ENCODE results near the gene TMEM218.
"Not testable (repeated sequence)": the region's sequence is repeated elsewhere in the genome, so short reads cannot be mapped to it uniquely, and the experiment has no call there.

The TMEM218 gene

DNA sequence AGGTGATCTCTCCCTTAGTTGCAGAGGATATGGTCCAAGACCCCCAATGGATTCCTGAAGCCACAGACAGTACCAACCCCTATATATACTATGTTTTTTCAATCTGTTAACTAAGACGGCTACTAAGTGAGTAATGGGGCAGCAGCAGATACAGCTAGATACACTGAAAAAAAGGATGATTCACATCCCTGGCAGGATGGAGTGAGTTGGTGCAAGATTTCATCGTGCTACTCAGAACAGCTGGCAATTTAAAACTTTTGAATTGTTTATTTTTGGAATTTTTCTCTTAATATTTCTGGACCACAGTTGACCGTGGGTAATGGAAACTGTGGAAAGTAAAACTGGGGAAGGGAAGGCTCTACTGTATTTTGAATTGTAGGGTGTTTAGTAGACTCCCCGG lies 17.0 kb upstream of the TMEM218 start:
- DNase-seq, result no peak

DNA sequence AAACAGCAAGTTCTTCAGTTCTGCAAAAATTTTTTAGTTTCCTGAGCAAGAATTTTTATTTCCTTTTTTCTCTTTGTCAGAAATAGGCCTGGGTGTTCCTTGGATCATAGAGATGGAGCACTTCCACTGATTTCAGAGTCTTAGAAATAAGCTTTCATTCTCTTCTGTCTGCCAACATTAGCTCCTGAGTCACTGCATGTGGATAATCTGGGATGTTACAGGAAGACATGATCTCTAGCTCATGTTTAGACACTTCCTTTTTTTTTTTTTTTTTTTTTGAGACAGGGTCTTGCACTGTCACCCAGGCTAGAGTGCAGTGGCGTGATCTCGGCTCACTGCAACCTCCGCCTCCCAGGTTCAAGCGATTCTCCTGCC lies 13.2 kb upstream of the TMEM218 start:
- no peak for DNase-seq

DNA sequence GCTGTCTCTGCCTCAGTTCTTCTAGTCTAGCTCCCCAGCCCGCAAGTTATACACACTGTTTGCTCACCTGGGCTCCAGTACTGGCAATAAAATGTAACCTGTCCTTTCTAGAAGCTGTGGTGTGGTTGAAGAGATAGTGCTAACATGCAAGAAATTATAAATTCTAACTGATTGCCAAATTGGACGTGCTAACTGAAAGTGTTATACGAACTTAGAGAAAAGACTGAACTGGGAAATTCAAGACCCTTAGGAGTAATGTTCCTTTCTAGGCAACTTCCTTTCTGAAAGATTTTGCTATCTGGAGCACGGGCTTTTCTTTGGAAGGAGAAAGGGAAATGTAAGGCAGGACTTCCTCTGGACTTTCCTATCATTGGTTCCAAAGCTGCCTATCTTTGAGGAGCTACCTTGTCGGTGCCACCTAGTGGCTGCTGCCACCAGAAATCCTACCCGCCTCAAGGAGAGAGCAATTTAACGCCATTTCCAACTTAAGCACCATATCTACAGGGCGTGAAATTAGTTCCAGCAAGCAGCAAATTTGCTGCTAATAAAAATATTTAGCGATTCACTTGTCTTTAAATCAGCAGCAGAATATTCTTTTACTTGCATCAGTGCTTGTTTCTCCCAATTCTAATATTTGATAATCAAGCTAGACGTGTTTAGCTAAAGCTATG lies 12.7 kb upstream of the TMEM218 start:
- peak; percentile 39 to 67 for DNase-seq

DNA sequence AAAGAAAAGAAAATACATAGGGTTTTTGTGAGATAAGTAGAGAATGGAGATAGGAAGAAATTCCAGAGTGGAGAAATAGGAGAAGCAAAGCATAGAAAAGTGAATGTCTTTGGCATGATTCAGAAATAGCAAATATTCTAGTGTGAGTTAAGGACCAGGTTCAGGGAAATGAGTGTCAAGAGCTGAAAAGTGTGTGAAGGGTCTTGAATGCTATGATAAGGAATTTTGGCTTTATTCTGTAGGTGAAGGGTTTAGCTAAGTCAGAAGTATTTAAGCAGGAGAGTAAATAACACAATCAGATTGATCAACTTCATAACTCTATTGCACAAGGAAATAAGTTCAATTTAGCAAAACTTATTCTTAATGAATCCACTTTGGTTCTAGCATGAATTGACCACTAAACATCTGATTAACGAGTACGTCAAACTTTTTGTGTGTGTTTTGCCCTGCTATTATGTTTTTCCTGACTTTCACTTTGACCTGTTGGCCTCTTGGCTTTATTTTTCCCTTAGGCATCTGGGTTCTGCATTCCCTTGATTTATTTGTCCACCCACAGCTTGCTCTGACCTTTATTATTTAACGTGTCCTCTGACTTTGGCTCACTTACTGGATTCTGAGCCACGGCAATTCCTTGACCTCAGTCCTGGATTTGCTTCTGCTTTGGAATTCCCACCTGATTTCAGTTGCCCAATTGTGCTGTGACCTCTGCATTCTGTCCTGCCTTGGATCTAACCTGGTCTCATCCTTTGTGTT lies 11.9 kb upstream of the TMEM218 start:
- no peak for DNase-seq

DNA sequence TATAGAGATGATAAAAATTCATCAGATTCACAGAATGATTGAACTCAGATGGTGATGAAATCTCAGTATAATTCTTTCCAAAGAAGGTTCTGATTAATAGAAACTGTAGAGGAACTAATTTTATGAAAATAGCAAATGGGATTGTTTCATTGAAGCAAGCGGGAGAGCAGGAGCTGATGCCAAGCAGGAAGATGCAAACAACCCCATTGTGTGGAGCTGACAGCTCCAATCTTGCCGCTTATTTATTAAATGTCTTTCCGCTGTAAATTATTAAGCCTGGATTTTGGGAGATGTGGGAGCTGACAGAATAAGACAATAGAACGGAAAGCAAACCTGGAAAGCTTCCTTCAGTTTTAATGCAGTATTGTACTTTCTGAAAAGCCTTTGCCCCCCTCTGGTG lies 6.0 kb upstream of the TMEM218 start:
- DNase-seq, result no peak

DNA sequence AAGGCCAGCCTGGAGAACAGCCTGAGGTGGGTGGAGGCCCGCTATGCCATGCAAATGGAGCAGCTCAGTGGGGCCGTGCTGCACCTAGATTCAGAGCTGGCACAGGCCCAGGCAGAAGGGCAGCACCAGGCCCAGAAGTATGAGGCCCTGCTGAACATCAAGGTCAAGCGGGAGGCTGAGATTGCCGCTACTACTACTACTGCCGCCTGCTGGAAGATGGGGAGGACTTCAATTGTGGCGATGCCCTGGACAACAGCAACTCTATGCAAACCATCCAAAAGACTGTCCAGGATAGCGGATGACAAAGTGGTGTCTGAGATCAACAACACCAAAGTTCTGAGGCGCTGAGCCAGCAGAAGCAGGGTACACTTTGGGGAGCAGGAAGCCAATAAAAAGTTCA lies 3.1 kb upstream of the TMEM218 start:
- no peak for DNase-seq

DNA sequence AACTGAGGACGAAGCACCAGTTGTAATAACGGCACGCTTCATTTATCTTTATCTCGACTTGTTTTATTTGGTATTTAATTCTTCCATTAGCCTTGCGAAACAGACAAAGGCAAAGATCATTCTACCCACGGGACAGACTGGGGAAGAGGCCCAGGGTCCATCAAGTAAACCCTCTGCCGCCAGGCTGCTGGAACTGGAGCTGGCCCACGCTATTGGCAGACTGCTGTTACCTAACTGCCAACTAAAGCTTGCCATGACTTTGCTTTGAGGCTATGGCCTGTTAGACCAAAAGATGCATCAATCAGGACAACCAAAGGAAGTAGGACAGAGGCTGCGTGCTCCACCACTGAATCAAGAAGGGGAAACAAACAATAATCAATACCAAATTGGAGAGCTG lies 780 bp upstream of the TMEM218 start:
- no peak for DNase-seq

DNA sequence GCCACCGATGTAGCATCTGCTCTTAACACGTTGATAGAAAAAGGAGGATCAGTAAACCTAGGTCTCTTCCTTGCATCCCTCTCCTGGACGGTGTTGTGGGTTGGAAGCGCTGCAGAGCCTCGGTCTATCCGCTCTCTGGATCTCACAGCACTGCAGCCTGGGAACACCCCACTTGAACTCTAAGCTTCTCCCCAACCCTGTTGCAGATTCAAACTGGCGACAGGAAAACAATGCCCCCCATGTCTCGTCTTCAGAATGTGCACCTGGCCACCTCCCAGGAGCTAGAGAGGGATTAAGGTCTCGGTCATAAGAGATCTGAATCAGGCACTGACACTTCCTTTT lies 454 bp downstream of the TMEM218 start:
- DNase-seq, result peak; percentile 79 to 84

DNA sequence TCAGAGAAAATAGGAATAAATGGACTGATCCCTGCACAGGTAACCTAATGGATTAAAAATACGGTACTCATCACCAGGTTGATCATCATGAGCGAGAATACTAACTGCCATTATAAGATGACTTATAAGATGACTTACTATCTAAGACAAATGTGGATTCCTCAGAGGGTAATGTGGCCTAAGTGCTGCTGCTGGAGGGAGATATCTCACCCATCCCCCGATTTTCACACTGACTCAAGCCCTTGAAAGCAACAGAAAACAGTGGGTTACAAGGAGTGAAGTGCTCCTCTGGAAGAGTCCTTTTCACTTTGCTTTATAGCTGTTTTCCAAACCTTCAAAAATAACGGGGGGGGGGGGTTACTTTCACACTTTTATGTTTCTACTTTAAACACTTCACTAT lies 920 bp downstream of the TMEM218 start:
- DNase-seq, result no peak

DNA sequence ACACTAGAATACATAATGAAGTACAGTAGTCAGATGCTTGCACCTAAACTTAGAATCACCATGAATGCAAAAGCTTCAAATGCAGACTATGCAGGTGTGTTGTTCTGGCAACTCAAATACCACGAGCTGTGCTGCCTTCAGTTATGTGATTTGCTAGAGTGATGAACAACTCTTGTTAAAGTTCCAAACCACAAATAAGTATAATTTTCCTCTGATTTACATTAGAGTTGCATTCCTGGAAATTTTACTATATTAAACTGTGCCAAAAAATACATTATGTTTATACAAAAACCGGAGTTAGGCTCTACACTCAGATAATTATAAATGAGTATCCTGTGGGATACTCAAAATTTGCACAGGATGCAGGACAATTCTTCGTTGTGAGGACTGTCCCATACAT lies 3.0 kb downstream of the TMEM218 start:
- DNase-seq, result peak; percentile 62 to 64

DNA sequence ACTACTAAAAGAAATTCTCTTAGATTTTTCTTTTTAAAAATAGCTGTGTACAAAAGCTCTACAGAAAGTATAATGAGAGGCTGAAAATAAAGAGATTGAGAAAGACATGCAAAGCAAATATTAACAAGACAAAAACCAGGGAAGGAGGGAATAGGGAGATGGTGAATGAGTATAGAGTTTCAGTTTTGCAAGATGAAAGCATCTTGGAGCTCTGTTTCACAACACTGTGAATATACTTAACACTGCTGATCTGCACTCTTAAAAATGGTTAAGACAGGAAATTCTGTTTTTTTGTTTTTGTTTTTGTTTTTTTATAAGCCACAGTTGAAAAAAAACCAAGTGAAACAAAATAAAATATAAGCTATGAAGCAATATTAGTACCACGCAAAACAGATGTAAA lies 5.5 kb downstream of the TMEM218 start:
- no peak for DNase-seq

DNA sequence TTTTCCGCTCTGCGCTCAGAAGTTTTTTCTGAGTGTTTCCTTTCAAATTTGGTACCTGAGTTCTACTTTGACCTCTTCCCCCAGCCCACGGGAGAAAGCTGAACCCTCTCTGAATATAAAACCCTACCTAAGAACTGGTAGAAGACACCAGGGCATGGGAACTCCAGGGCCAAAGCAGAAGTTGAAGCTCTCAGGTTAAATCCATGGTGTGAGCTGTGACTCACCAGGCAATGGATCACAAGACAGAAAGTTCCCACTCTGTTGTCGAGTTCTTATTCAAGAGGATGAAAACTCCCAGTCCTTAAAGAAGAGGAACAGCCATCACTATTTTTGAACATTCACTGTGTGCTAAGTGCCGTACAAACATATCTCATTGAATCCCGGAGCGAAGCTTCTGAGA lies 8.9 kb downstream of the TMEM218 start:
- DNase-seq, result no peak

DNA sequence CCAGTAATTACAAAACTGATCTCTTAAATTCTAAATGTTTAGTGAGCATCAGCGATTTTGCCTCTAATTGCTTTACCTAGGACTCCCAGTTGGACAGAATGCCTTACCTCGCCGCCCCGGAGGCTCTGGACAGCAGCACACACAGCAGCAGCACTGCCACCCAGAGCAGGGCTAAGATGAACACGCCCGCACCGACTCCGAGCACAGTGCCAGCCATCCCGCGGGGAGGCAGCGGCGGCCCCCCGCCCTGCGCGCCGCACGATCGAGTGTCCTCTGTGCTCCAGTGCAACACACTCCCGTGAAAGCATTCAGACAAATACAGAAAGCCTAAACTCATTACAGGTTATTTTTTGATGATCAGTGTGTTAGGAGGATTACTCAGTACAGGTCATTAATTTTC lies 9.4 kb downstream of the TMEM218 start:
- DNase-seq, result no peak

DNA sequence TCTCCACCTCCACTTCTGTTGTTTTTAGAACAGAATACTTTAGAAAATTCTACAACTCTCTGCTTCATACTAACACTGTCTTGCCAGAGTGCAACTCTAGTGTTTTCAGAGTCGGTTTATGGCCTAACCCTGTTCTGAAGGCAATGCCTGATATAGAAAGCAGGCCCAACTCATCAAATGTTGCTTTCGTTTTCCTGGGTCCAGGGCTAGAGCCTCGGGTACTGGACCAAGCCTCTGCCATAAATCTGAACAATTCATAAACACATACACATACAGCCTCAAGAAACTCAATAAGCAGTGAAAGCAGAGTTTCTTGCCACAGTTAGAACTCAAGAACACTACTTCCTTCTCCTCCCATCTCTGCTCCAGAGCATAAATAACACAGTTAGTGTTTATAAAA lies 9.8 kb downstream of the TMEM218 start:
- no peak for DNase-seq

DNA sequence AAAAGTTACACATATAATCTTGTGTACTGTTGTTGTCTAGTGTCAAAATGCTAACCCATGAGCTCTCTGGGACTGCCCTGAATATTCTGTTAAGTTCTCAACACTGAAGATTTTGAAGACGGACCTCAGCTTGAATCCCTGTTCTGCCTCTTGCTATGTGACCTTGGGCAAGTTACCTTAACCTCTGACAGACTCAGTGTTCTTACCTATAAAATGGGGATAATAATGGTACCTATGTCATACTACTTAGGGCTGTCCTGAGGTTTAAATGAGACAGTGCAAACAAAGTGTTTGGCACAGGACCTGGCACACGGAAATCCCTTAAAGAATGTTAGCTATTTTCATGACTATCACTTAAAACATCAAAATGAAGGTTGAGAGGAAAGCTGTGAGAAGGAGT lies 11.3 kb downstream of the TMEM218 start:
- DNase-seq, result no peak

DNA sequence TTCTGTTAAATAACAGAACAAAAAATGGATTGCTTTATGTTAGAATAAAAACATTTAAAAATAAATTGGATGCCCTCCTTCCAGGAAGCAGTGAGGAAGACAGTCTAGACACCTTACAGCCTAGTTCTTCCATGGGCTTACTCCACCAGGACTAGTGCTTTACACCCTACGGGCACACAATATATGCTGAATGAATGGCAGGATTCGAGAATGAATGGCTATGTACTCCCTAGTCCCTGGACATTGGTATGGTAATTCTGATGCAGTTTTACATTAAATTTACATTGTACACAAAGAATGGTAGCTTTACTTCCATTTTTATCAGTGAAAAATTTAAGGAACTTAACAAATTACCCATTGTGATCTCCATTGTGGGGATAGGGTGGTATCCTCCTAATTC lies 16.7 kb downstream of the TMEM218 start:
- no peak for DNase-seq

DNA sequence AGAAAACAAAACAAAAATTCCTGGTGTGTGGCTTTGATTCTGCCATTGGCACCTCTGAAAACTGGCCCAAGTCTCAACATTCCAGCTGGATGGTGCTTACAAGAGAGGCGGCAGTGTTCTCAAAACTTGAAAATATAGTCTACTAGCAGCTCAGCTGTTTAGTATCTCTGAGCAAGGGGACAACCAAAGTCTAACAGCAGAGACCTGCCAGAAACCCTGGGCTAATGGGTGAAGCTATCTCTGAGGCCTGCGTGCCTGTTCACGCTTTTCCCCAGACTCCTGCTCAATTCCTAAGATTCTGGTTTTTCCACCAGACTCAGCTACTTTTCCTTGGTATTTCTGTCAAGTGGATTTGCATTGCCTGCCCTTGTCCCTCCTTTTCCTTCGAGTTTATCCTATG lies 17.9 kb downstream of the TMEM218 start:
- DNase-seq, result no peak

DNA sequence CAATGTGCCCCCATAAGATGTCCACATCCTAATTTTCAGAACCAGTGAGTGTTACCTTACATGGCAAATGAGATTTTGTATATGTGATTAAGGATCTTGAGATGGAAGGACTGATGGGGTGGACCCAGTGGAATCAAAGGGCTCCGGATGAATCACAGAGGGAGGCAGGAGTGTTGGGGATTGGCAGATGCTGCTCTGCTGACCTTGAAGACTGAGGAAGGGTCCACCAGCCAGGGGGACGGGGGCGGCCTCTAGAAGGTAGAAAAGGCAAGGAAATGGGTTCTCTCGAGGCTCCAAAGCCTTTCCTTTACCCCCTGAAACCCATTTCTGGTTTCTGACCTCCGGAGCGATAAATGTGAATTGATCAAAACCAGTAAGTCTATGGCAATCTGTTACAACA lies 18.8 kb downstream of the TMEM218 start:
- no peak for DNase-seq

DNA sequence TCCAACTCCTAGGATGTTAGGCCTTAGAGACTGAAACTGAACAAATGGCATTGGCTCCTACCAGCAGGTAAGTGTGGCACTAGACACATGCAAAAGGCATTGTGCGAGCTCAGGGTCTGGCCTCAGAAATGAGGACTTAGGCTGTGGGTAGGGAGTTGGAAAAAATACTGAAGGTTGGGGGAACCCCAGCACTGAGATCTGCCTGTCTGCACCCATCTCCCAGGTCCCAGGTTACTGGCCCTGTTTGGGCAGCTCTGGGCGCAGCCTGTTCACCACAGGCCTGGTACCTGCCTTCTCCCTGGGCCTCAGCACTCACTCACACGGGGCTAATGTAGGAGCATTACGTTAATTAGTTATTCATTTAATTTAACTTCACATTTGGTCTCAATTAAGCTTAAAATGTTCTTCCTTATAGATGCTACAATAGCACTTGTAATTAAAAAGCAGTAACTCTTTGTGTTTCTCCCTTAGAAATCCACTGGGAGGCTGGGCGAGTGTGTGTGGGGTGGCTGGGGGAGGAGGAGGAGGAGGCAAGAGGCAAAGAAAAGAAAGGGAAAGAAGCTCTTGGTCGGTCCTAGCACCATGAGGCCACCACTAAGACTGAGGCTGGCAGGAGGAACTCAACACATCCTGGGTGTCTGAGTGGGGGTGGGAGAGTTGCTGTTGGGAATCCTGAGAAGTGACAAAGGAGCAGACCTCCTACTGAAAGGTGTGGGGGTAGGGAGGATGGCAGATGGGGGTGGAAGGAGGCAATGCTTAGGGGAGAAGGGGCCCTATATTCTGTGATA lies 19.4 kb downstream of the TMEM218 start:
- no peak for DNase-seq

DNA sequence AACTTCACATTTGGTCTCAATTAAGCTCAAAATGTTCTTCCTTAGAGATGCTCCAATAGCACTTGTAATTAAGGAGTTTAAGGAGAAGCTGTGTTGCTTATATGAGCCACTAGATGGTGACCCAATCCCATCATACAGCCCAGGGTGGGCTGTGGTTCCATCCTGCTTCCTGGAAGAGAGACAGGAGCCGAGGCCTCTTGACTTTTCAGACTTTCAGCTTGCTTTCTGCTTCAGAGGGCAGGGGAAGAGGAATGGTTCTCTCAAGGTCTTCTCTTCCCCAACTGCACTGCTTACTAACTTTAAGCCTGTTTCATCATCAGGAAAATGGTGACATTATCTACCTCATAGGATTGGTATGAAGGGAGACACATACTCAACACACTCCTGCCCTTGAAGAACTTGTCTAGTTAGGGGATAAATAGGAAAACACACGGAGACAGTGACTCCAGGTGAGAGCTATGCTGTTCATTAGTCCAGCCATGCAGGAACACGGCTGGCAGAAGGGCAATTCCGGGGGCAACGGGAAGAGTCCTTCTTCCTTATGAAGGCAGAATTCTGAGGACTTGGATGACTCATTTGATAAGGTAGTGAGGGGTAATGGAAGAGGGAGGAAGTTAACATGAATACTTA lies 20.1 kb downstream of the TMEM218 start:
- peak; percentile 81 to 93 for DNase-seq

DNA sequence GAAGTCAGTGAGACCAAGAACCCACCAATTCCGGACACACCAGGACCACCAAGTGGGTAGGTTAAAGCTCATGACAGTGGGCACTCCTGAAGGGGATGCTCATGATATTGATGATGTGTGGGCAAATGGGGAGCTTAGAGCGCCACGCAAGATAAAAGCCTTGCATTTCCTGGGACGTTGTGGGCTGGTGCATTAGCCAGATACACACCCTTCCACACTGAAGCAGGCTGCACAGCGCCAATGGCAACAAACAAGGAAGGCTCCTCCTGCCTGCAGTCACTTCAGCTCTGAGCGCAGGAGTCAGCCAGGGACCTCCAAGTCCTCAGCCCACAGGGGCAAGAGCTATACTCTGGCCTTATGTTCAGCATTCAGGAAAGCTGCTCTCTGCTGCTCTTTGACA lies 20.6 kb downstream of the TMEM218 start:
- no peak for DNase-seq

DNA sequence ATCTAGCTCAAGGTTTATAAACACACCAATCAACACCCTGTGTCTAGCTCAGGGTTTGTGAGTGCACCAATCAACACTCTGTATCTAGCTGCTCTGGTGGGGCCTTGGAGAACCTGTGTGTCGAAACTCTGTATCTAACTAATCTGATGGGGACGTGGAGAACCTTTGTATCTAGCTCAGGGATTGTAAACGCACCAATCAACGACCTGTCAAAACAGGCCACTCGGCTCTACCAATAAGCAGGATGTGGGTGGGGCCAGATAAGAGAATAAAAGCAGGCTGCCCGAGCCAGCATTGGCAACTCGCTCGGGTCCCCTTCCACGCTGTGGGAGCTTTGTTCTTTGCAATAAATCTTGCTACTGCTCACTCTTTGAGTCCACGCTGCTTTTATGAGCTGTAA lies 21.3 kb downstream of the TMEM218 start:
- not testable (repeated sequence) for DNase-seq

DNA sequence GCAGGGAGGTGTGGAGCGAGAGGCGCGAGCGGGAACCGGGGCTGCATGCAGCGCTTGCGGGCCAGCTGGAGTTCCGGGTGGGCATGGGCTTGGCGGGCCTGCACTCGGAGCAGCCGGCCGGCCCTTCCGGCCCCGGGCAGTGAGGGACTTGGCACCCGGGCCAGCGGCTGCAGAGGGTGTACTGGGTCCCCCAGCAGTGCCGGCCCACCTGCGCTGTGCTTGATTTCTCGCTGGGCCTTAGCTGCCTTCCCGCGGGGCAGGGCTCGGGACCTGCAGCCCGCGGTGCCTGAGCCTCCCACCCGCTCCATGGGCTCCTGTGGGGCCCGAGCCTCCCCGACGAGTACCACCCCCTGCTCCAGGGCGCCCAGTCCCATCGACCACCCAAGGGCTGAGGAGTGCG lies 21.9 kb downstream of the TMEM218 start:
- DNase-seq, result not testable (repeated sequence)
